Psoas muscle (tissue), 8 donors: ENCODE measurements around the gene ATXN10. TPM values are rescaled to one million over a fixed set of nuclear protein-coding genes. Genes with fewer than 3 reads are reported as not detected.
A peak's percentile ranks its signal among the peaks of the same experiment; 100 is the strongest.

ENCODE experiments used
- ATAC-seq, 4 donors: fragments of 200-7000 bp; cut with Tn5 transposase; one replicate each; pipeline ENCODE4 v1.9.1; 2020; ENCODE audit warnings: moderate library complexity in 3 of 4, mild to moderate bottlenecking in 2 of 4
- DNase-seq, 2 donors: peaks; one replicate each; pipeline ENCODE4 v3.0.0-alpha.2; 2020
- H3K27ac ChIP-seq: fragments of 200-600 bp; one replicate; pipeline ENCODE4 v1.8.0; 2022
- H3K27me3 ChIP-seq, 3 donors: fragments of 200-600 bp in 1 of 3; one replicate each; pipeline versions ENCODE4 v1.6.1 to v1.8.0; 2013 to 2022; ENCODE audit warnings: low read length in 2 of 3, mild to moderate bottlenecking in 2 of 3, moderate library complexity in 1 of 3; ENCODE audit not compliant: insufficient read depth in 3 of 3
- H3K36me3 ChIP-seq, 2 donors: fragments of 200-600 bp in 1 of 2; one replicate each; pipeline versions ENCODE4 v1.6.1 to v1.8.0; 2013 to 2022; ENCODE audit warnings: low read depth in 1 of 2, mild to moderate bottlenecking in 1 of 2, moderate library complexity in 1 of 2; ENCODE audit not compliant: insufficient read depth in 1 of 2
- H3K4me1 ChIP-seq: fragments of 200-600 bp; one replicate; pipeline ENCODE4 v1.8.0; 2022
- H3K4me3 ChIP-seq: fragments of 200-600 bp; one replicate; pipeline ENCODE4 v1.8.0; 2022; ENCODE audit warnings: mild to moderate bottlenecking
- H3K9me3 ChIP-seq: fragments of 200-600 bp; one replicate; pipeline ENCODE4 v1.8.0; 2022
- WGBS, 3 donors: extraction: QIAGEN DNeasy Blood & Tissue Kit; methylation state at CpG; one replicate each; pipeline versions ENCODE4 v1.1.6 to v1.1.7; 2013; 5-methylcytosine and 5-hydroxymethylcytosine counted together
- intact Hi-C, 2 donors: fragments of 100-400 bp; cut with DNase I; formaldehyde crosslinking; loops; one replicate each; pipeline versions ENCODE4 v1.11.0 to v1.14.2; 2022
- polyA plus RNA-seq, 3 donors: library from polyadenylated mRNA; stranded (reverse); fragments of 200-250 nt; gene quantifications; one replicate each; pipeline ENCODE4 v1.2.3, GENCODE V29; 2013
- total RNA-seq, 4 donors: library from RNA; stranded (reverse); fragmentation: NEBNext Ultra II Directional in 2 of 4; extraction: Animal tissue kit (Norgen Biotek cat#: 25700) in 2 of 4; gene quantifications; one replicate each; pipeline versions ENCODE4 v1.2.1 to v1.2.4, GENCODE V29; 2021 to 2023
- TF ChIP-seq, protein P1 (sequence below): fragments of 200-600 bp; IDR thresholded peaks from one replicate; pipeline ENCODE4 v1.8.0; 2022; ENCODE audit warnings: antibody characterized with exemption
- donor health status: healthy with polysubstance abuse.
- donor health status: DM: no; HTN: no; CAD: no; lungs with moderate emphysema.
- donor health status: Bipolar disorder and iron deficiency.
- donor health status: healthy.
- donor health status: DM: yes; HTN: yes; CAD: no.
- donor health status: DM: no; HTN: no; CAD: no.
- donor health status: DM: no; HTN: no; CAD: no.
- donor health status: DM: yes; HTN: yes; CAD: no.

The ATXN10 gene
- total and polyA plus RNA-seq, 7 donors = 57.7 to 173 (median 115) TPM

- TF ChIP-seq, protein P1, sequence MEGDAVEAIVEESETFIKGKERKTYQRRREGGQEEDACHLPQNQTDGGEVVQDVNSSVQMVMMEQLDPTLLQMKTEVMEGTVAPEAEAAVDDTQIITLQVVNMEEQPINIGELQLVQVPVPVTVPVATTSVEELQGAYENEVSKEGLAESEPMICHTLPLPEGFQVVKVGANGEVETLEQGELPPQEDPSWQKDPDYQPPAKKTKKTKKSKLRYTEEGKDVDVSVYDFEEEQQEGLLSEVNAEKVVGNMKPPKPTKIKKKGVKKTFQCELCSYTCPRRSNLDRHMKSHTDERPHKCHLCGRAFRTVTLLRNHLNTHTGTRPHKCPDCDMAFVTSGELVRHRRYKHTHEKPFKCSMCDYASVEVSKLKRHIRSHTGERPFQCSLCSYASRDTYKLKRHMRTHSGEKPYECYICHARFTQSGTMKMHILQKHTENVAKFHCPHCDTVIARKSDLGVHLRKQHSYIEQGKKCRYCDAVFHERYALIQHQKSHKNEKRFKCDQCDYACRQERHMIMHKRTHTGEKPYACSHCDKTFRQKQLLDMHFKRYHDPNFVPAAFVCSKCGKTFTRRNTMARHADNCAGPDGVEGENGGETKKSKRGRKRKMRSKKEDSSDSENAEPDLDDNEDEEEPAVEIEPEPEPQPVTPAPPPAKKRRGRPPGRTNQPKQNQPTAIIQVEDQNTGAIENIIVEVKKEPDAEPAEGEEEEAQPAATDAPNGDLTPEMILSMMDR = no peak
- no peak for ATAC-seq
- H3K27me3 ChIP-seq = peaks cover 0 to 73% (median 13%) of the 10 kb centered on the region in 3 donors
- H3K27ac ChIP-seq = no peak overlapping the region
- intact Hi-C loops = loop anchor here in 1 of 2 donors (5.0 kb wide), 1 partner anchor 78 kb away; no protein-coding TSS in a partner anchor
- WGBS, 3 donors = 73 to 76% (median 75%) methylated on average over 10 of the region's 10 CpGs
- H3K36me3 ChIP-seq = no peaks in the 10 kb centered on the region
- H3K9me3 ChIP-seq = no peaks in the 10 kb centered on the region
- no peak overlapping the region for H3K4me3 ChIP-seq
- H3K4me1 ChIP-seq = no peaks in the 10 kb centered on the region
- peak; percentile 12 to 42 for DNase-seq
Measured at GRCh38 chr22:45889093-45889538, 217.5 kb downstream of the ATXN10 start.

- TF ChIP-seq, protein P1 = no peak
- H3K36me3 ChIP-seq = no peaks in the 10 kb centered on the region
- peaks cover 0 to 71% (median 10%) of the 10 kb centered on the region in 3 donors for H3K27me3 ChIP-seq
- no peak overlapping the region for H3K27ac ChIP-seq
- no peaks in the 10 kb centered on the region for H3K9me3 ChIP-seq
- intact Hi-C loops = loop anchor here in 1 of 2 donors (5.0 kb wide), 1 partner anchor 78 kb away; no protein-coding TSS in a partner anchor
- no peak overlapping the region for H3K4me3 ChIP-seq
- DNase-seq = peak; percentile 12 to 32
- ATAC-seq = no peak
- WGBS, 3 donors = 24 to 30% (median 26%) methylated on average over 56 of the region's 56 CpGs
- no peaks in the 10 kb centered on the region for H3K4me1 ChIP-seq
Measured at GRCh38 chr22:45889539-45890350, 218.1 kb downstream of the ATXN10 start.

DNA sequence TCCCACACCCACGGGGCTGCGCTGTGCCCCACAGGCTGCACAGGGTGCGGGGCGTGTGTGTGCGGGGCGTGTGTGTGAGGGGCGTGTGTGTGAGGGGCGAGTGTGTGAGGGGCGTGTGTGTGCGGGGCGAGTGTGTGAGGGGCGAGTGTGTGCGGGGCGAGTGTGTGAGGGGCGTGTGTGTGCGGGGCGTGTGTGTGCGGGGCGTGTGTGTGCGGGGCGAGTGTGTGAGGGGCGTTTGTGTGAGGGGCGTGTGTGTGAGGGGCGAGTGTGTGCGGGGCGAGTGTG is 218.7 kb downstream of the ATXN10 start:
- H3K4me1 ChIP-seq = no peaks in the 10 kb centered on the region
- WGBS, 3 donors = 89 to 96% (median 92%) methylated on average over 20 to 26 of the region's 26 CpGs

GRCh38 chr22:45891021-45891421 is 219.4 kb downstream of the ATXN10 start:
- Histone ChIP-seq H3K27me3 (peaks cover 0 to 64% (median 10%) of the 10 kb centered on the region in 3 donors), H3K4me3 (no peak overlapping the region), H3K27ac (no peak overlapping the region), H3K9me3 (no peaks in the 10 kb centered on the region), H3K4me1 (no peaks in the 10 kb centered on the region), H3K36me3 (no peaks in the 10 kb centered on the region)
- TF ChIP-seq, protein P1 = no peak
- WGBS, 3 donors = 74 to 81% (median 79%) methylated on average over 31 to 37 of the region's 37 CpGs
- intact Hi-C loops = no loop called here
- ATAC-seq (no peak), DNase-seq (peak; percentile 6 to 45)

More for the DNA sequence above, 218.7 kb downstream of the ATXN10 start:
- H3K36me3 ChIP-seq = no peaks in the 10 kb centered on the region
- no peaks in the 10 kb centered on the region for H3K9me3 ChIP-seq
- ATAC-seq = no peak
- peaks cover 0 to 72% (median 10%) of the 10 kb centered on the region in 3 donors for H3K27me3 ChIP-seq
- no peak for DNase-seq
- H3K27ac ChIP-seq = no peak overlapping the region
- H3K4me3 ChIP-seq = no peak overlapping the region
- intact Hi-C loops = no loop called here
- TF ChIP-seq, protein P1 = no peak
